ENCODE measurements around the gene EVI5L. TPM values are rescaled to one million over a fixed set of nuclear protein-coding genes. Genes with fewer than 3 reads are reported as not detected.

Gene EVI5L
- total and polyA plus RNA-seq, 5 donors from 2014 or later, result 1.9 to 10.2 (median 2.2) TPM

DNA sequence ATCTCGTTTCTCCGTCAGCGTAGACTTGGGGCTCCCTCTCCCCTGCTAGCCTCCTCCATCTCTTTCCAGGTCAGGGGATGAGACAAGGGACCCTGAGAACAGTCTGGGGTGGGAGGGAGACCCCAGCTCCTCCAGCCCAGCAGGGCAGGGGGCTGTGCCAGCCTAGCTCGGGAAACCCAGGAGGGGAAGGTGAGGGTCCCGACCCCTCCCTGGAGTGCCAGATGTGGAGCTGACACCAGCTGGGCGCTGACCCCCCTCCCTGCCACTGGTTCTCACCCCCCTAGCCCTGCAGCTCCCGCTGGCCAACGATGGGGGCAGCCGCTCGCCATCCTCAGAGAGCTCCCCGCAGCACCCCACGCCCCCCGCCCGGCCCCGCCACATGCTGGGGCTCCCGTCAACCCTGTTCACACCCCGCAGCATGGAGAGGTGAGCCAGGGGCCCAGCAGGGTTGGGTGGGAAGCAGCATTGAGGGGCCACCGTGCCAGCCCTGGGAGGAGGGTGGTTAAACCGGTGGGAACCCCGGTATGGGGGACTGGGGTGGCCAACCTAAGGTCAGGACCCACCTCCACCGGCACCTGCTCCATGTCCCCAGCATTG, 79.6 kb downstream of the EVI5L start:
- peaks cover 0 to 31% (median 12%) of the 10 kb centered on the region in 4 donors for H3K4me1 Mint-ChIP-seq
- H3K27me3 ChIP-seq (ENCODE audit: control insufficient read depth, insufficient read depth, low read length), result no peaks in the 10 kb centered on the region
- ATAC-seq (ENCODE audit: low read depth in 2 of 2), result no peak
- H3K27ac Mint-ChIP-seq, result no peak overlapping the region
- peaks cover 0 to 5% (median 0%) of the 10 kb centered on the region in 7 donors for H3K9me3 Mint-ChIP-seq
- no peaks in the 10 kb centered on the region for H3K9me3 ChIP-seq (ENCODE audit: control insufficient read depth in 2 of 2, low read length in 2 of 2)
- peak overlapping the region in 1 of 4 donors; percentile 65 for H3K4me3 Mint-ChIP-seq
- peaks cover 19% of the 10 kb centered on the region for H3K36me3 ChIP-seq (ENCODE audit: control insufficient read depth, insufficient read depth, low read length)
- peaks cover 3% of the 10 kb centered on the region for H3K27me3 Mint-ChIP-seq
- H3K4me3 ChIP-seq (ENCODE audit: low read depth, low read length), result no peak overlapping the region
- no peak for DNase-seq
- peaks cover 20% of the 10 kb centered on the region for H3K36me3 Mint-ChIP-seq
- H3K4me1 ChIP-seq (ENCODE audit: control insufficient read depth, insufficient read depth, low read length, poor library complexity, severe bottlenecking), result peaks cover 25% of the 10 kb centered on the region
- H3K27ac ChIP-seq (ENCODE audit: insufficient read depth, low read length, poor library complexity, severe bottlenecking), result no peak overlapping the region

DNA sequence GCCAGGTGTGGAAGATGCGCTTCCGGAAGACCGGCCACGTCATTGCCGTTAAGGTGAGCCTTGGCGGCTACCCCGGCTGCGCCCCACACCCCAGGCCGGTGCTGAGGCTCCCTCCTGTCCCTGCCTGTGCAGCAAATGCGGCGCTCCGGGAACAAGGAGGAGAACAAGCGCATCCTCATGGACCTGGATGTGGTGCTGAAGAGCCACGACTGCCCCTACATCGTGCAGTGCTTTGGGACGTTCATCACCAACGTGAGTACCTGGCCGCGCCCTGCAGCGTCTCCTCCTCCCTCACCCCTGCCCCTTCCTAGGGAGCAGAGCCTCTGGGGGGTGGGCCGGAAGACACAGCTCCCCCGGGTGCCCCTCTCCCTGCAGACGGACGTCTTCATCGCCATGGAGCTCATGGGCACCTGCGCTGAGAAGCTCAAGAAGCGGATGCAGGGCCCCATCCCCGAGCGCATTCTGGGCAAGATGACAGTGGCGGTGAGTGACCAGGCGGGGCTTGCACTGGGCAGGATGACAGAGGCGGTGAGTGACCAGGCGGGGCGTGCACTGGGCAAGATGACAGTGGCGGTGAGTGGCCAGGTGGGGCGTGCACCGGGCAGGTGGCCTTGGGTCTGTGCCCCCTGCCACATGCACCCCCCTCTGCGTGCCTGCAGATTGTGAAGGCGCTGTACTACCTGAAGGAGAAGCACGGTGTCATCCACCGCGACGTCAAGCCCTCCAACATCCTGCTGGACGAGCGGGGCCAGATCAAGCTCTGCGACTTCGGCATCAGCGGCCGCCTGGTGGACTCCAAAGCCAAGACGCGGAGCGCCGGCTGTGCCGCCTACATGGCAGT, 80.5 kb downstream of the EVI5L start:
- H3K9me3 ChIP-seq (ENCODE audit: control insufficient read depth in 2 of 2, low read length in 2 of 2), result no peaks in the 10 kb centered on the region
- no peak overlapping the region for H3K27ac ChIP-seq (ENCODE audit: insufficient read depth, low read length, poor library complexity, severe bottlenecking)
- Mint-ChIP-seq H3K4me1 (peaks cover 0 to 25% (median 6%) of the 10 kb centered on the region in 4 donors), H3K4me3 (no peak overlapping the region), H3K9me3 (no peaks in the 10 kb centered on the region), H3K27me3 (peaks cover 13% of the 10 kb centered on the region), H3K27ac (no peak overlapping the region), H3K36me3 (peaks cover 16% of the 10 kb centered on the region)
- H3K4me1 ChIP-seq (ENCODE audit: control insufficient read depth, insufficient read depth, low read length, poor library complexity, severe bottlenecking), result peaks cover 16% of the 10 kb centered on the region
- H3K27me3 ChIP-seq (ENCODE audit: control insufficient read depth, insufficient read depth, low read length), result peaks cover 2% of the 10 kb centered on the region
- no peak overlapping the region for H3K4me3 ChIP-seq (ENCODE audit: low read depth, low read length)
- DNase-seq (no peak), ATAC-seq (ENCODE audit: low read depth in 2 of 2) (no peak)
- H3K36me3 ChIP-seq (ENCODE audit: control insufficient read depth, insufficient read depth, low read length), result peaks cover 19% of the 10 kb centered on the region

DNA sequence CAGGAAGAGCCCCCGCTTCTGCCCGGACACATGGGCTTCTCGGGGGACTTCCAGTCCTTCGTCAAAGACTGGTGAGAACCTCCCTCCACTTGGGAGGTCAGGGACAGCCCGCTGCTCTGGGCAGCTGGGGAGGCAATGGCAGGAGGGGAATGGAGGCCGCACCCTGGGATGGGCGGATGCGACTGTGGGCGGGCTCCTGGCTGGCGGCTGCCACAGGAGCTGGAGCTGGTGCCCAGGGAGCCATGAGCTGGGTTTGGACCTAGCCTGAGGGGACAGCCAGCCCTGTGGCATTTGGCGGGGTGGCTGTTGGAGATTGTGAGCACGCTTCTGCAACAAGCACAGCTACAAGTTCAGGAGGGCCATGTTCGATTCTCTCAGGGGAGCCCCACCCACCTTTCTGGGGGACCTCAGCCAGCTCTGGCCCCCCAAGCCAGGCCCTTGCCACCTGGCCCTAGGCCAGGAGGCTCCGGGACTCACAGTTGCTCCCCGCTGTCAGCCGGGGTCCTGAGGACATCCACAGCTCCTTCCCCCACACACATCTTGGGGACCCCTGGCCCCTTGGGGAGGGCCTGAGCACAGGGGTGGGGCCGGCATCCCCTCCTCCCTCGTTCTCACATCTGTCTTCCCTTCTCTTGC, 81.6 kb downstream of the EVI5L start:
- peak overlapping the region in 1 of 4 donors; percentile 71 for H3K4me3 Mint-ChIP-seq
- no peak overlapping the region for H3K4me3 ChIP-seq (ENCODE audit: low read depth, low read length)
- H3K9me3 ChIP-seq (ENCODE audit: control insufficient read depth in 2 of 2, low read length in 2 of 2), result no peaks in the 10 kb centered on the region
- peaks cover 18% of the 10 kb centered on the region for H3K27me3 Mint-ChIP-seq
- peaks cover 17% of the 10 kb centered on the region for H3K4me1 ChIP-seq (ENCODE audit: control insufficient read depth, insufficient read depth, low read length, poor library complexity, severe bottlenecking)
- no peak for DNase-seq
- no peak overlapping the region for H3K27ac ChIP-seq (ENCODE audit: insufficient read depth, low read length, poor library complexity, severe bottlenecking)
- H3K4me1 Mint-ChIP-seq, result peaks cover 0 to 22% (median 3%) of the 10 kb centered on the region in 4 donors
- H3K36me3 Mint-ChIP-seq, result peaks cover 14% of the 10 kb centered on the region
- no peak for ATAC-seq (ENCODE audit: low read depth in 2 of 2)
- H3K9me3 Mint-ChIP-seq, result no peaks in the 10 kb centered on the region
- H3K36me3 ChIP-seq (ENCODE audit: control insufficient read depth, insufficient read depth, low read length), result peaks cover 19% of the 10 kb centered on the region
- H3K27ac Mint-ChIP-seq, result no peak overlapping the region
- peaks cover 7% of the 10 kb centered on the region for H3K27me3 ChIP-seq (ENCODE audit: control insufficient read depth, insufficient read depth, low read length)

DNA sequence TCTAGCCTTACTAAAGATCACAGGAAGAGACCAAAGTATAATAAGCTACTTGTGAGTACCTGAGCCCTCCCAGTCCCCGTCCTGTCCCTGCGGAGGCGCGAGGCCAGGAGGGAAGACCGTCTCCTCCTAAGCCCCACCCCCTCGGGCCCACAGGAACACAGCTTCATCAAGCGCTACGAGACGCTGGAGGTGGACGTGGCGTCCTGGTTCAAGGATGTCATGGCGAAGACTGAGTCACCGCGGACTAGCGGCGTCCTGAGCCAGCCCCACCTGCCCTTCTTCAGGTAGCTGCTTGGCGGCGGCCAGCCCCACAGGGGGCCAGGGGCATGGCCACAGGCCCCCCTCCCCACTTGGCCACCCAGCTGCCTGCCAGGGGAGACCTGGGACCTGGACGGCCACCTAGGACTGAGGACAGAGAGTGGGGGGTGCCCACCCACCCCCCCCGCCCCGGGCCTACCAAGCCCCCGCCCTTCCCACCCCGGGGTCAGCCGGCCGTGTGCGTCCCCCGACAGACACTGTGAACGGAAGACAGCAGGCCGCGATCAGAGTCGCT, 82.2 kb downstream of the EVI5L start:
- no peak overlapping the region for H3K4me3 ChIP-seq (ENCODE audit: low read depth, low read length)
- peaks cover 14% of the 10 kb centered on the region for H3K36me3 Mint-ChIP-seq
- H3K27ac Mint-ChIP-seq, result no peak overlapping the region
- peaks cover 19% of the 10 kb centered on the region for H3K36me3 ChIP-seq (ENCODE audit: control insufficient read depth, insufficient read depth, low read length)
- H3K27me3 ChIP-seq (ENCODE audit: control insufficient read depth, insufficient read depth, low read length), result peaks cover 7% of the 10 kb centered on the region
- H3K4me1 Mint-ChIP-seq, result peaks cover 0 to 24% (median 3%) of the 10 kb centered on the region in 4 donors
- no peak overlapping the region for H3K27ac ChIP-seq (ENCODE audit: insufficient read depth, low read length, poor library complexity, severe bottlenecking)
- H3K27me3 Mint-ChIP-seq, result peaks cover 24% of the 10 kb centered on the region
- H3K4me1 ChIP-seq (ENCODE audit: control insufficient read depth, insufficient read depth, low read length, poor library complexity, severe bottlenecking), result peaks cover 20% of the 10 kb centered on the region
- H3K9me3 Mint-ChIP-seq, result no peaks in the 10 kb centered on the region
- DNase-seq (no peak), ATAC-seq (ENCODE audit: low read depth in 2 of 2) (no peak)
- no peak overlapping the region for H3K4me3 Mint-ChIP-seq
- H3K9me3 ChIP-seq (ENCODE audit: control insufficient read depth in 2 of 2, low read length in 2 of 2), result no peaks in the 10 kb centered on the region

DNA sequence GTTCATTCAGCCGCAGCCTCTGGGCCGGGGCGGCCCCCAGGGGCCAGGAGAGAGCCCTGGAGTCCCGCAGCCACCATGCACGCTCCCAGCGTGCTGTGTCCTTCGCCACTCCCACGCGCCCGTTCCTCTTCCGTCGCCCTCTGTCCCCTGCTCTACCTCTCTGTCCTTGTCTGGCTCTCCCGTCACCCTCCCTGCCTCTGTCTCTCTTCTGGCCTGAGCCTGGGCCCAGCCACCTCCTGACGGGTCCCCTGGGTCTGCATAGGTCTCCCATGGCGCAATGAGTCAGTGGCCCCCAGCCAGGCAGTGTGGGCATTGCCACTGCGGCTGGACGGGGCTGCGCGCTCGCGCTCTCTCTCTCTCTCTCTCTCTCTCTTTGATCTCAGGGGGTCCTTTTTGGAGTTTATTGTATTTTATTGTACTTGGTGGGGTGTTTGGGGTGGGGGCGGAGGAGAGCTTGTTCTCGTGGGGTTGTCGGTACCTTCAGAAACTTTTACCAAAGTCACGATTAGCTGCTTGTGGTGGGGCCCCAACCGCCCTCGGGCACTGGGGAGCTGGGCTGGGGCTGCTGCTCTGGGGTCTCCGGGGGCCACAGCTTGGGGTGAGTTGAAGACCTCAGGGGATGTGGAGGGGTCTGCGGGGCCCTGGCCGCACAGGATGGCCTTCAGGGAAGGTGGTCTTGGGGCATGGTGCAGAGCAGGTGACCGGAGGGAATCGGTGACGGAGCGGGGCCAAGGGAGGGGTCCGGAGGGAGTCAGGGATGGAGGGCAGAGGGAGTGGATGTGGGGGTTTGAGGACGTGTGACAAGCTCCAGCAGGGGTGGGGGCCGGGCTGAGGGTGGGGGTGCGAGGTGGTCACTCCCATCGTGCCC, 82.9 kb downstream of the EVI5L start:
- Mint-ChIP-seq H3K4me1 (peaks cover 0 to 20% (median 4%) of the 10 kb centered on the region in 4 donors), H3K36me3 (peaks cover 14% of the 10 kb centered on the region), H3K4me3 (no peak overlapping the region), H3K9me3 (no peaks in the 10 kb centered on the region), H3K27me3 (peaks cover 26% of the 10 kb centered on the region), H3K27ac (no peak overlapping the region)
- DNase-seq (no peak), ATAC-seq (ENCODE audit: low read depth in 2 of 2) (no peak)
- Histone ChIP-seq H3K4me3 (ENCODE audit: low read depth, low read length) (no peak overlapping the region), H3K27ac (ENCODE audit: insufficient read depth, low read length, poor library complexity, severe bottlenecking) (no peak overlapping the region), H3K27me3 (ENCODE audit: control insufficient read depth, insufficient read depth, low read length) (peaks cover 7% of the 10 kb centered on the region), H3K9me3 (ENCODE audit: control insufficient read depth in 2 of 2, low read length in 2 of 2) (no peaks in the 10 kb centered on the region), H3K4me1 (ENCODE audit: control insufficient read depth, insufficient read depth, low read length, poor library complexity, severe bottlenecking) (peaks cover 23% of the 10 kb centered on the region), H3K36me3 (ENCODE audit: control insufficient read depth, insufficient read depth, low read length) (peaks cover 19% of the 10 kb centered on the region)

DNA sequence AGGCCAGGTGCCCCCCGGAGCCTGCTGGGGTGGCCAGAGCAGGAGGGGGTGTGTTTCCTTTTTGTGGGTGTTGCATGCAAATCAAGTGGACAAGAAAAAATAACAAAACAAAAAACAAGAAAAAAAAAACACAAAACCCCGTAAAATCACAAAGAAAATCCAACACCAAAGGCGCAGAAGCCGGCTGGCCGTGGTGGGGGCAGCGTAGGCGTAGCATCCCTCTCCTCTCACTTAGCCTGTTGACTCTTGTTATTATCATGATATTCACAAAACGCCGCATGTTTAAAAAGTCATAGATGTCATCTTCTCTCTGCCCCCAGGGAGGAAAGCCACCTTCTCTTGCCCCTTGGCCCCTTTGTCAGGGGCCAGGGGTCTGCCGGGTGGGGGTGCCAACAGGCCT, 83.6 kb downstream of the EVI5L start:
- peaks cover 11% of the 10 kb centered on the region for H3K27me3 ChIP-seq (ENCODE audit: control insufficient read depth, insufficient read depth, low read length)
- H3K4me1 Mint-ChIP-seq, result peaks cover 0 to 26% (median 4%) of the 10 kb centered on the region in 4 donors

DNA sequence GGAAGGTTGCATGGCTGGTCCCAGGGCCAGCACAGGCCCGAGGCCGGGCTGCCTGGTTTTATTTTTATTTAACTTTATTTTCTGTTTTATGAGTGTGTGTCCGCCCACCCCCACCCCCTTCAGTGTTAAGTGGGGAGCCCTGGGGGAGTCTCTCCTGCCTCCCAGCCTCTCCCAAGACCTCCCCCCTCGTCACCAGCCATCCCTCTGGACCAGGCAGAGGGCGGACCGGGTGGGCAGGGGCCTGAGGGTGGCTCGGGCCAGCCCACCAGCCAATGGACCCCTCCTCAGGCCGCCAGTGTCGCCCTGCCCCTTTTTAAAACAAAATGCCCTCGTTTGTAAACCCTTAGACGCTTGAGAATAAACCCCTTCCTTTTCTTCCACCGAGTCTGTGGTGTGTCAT, 84.1 kb downstream of the EVI5L start:
- Mint-ChIP-seq H3K36me3 (peaks cover 14% of the 10 kb centered on the region), H3K4me3 (peak overlapping the region in 1 of 4 donors; percentile 58), H3K27ac (no peak overlapping the region), H3K27me3 (peaks cover 33% of the 10 kb centered on the region), H3K4me1 (peaks cover 0 to 26% (median 4%) of the 10 kb centered on the region in 4 donors), H3K9me3 (no peaks in the 10 kb centered on the region)
- Histone ChIP-seq H3K9me3 (ENCODE audit: control insufficient read depth in 2 of 2, low read length in 2 of 2) (no peaks in the 10 kb centered on the region), H3K4me3 (ENCODE audit: low read depth, low read length) (no peak overlapping the region), H3K27me3 (ENCODE audit: control insufficient read depth, insufficient read depth, low read length) (peaks cover 11% of the 10 kb centered on the region), H3K36me3 (ENCODE audit: control insufficient read depth, insufficient read depth, low read length) (peaks cover 19% of the 10 kb centered on the region), H3K4me1 (ENCODE audit: control insufficient read depth, insufficient read depth, low read length, poor library complexity, severe bottlenecking) (peaks cover 25% of the 10 kb centered on the region), H3K27ac (ENCODE audit: insufficient read depth, low read length, poor library complexity, severe bottlenecking) (no peak overlapping the region)
- DNase-seq (no peak), ATAC-seq (ENCODE audit: low read depth in 2 of 2) (no peak)

More for the DNA sequence above, 83.6 kb downstream of the EVI5L start:
- Histone ChIP-seq H3K27ac (ENCODE audit: insufficient read depth, low read length, poor library complexity, severe bottlenecking) (no peak overlapping the region), H3K4me1 (ENCODE audit: control insufficient read depth, insufficient read depth, low read length, poor library complexity, severe bottlenecking) (peaks cover 25% of the 10 kb centered on the region), H3K4me3 (ENCODE audit: low read depth, low read length) (no peak overlapping the region), H3K36me3 (ENCODE audit: control insufficient read depth, insufficient read depth, low read length) (peaks cover 19% of the 10 kb centered on the region), H3K9me3 (ENCODE audit: control insufficient read depth in 2 of 2, low read length in 2 of 2) (no peaks in the 10 kb centered on the region)
- Mint-ChIP-seq H3K27ac (no peak overlapping the region), H3K4me3 (no peak overlapping the region), H3K36me3 (peaks cover 14% of the 10 kb centered on the region), H3K27me3 (peaks cover 33% of the 10 kb centered on the region), H3K9me3 (no peaks in the 10 kb centered on the region)
- no peak for ATAC-seq (ENCODE audit: low read depth in 2 of 2)
- no peak for DNase-seq
